Hypothalamus (tissue), 51 donors: ENCODE measurements around the gene TAF11L10.
"Not testable (repeated sequence)": the region's sequence is repeated elsewhere in the genome, so short reads cannot be mapped to it uniquely, and the experiment has no call there.

ENCODE experiments used
- DNase-seq, 51 donors: peaks; one replicate each; lab custom pipeline; 2025; lab: John Stamatoyannopoulos, UW

The TAF11L10 gene

GRCh38 chr5:17597728-17598127 lies at the start of gene TAF11L10:
TAF11L10 (minus strand) TSS chr5:17597828.
- not testable (repeated sequence) for DNase-seq

DNA sequence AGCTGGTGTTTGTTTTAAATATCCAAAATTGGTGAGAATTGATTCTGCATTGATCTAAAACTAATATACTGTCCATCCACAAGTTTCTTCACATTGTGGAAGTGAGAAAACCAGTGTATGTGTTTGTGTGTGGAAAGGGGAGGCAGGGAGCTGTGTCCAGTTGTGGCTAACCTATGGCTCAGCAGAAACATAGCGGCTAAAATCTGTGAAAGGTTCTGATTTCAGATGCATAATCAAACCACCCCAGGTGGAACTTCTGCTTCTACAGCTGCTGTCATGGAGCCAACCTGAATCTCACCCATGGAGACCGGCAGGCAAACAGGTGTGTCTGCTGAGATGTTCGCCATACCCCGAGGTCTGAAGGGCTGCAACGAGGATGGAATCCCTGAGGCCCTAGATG lies 36.5 kb upstream of the TAF11L10 start, which contains the start of gene TAF11L14:
Gene TAF11L14 (plus strand): TSS at position 301 of the 400 bp plus-strand sequence.
- no peak for DNase-seq

DNA sequence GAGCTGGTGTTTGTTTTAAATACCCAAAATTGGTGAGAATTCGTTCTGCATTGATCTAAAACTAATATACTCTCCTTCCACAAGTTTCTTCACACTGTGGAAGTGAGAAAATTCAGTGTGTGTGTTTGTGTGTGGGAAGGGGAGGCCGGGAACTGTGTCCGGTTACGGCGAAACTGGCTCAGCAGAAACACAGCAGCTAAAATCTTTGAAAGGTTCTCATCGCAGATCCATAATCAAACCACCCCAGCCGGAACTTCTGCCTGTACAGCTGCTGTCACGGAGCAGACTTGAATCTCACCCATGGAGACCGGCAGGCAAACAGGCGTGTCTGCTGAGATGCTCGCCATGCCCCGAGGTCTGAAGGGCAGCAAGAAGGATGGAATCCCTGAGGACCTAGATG lies 34.2 kb upstream of the TAF11L10 start, which contains the start of gene TAF11L13:
Gene TAF11L13 (plus strand): TSS at position 301 of the 400 bp plus-strand sequence.
- DNase-seq: not testable (repeated sequence)

- no peak for DNase-seq
These were observed 28.1 kb upstream of the TAF11L10 start for GRCh38 chr5:17625686-17626085.

DNA sequence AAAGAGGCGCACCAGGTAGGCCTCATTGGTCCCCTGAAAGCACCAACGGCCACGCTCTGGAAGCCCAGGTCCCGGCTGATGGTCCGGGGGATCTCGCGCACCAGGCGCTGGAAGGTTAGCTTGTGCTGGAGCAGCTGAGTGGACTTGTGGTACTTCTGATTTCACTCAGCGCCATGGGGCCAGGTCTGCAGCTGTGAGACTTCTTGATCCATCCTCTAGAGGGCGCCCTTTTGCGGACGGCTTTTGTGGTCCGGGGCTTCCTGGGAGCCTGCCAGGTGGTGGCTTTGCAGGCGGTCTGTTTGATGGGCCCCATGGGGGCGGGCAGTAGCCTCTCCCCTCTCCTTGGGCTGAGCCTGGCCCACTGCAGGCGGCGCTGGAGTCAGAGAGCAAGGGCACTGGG lies 23.0 kb upstream of the TAF11L10 start:
- no peak for DNase-seq

GRCh38 chr5:17619354-17619753 lies 21.7 kb upstream of the TAF11L10 start:
- DNase-seq: no peak

DNA sequence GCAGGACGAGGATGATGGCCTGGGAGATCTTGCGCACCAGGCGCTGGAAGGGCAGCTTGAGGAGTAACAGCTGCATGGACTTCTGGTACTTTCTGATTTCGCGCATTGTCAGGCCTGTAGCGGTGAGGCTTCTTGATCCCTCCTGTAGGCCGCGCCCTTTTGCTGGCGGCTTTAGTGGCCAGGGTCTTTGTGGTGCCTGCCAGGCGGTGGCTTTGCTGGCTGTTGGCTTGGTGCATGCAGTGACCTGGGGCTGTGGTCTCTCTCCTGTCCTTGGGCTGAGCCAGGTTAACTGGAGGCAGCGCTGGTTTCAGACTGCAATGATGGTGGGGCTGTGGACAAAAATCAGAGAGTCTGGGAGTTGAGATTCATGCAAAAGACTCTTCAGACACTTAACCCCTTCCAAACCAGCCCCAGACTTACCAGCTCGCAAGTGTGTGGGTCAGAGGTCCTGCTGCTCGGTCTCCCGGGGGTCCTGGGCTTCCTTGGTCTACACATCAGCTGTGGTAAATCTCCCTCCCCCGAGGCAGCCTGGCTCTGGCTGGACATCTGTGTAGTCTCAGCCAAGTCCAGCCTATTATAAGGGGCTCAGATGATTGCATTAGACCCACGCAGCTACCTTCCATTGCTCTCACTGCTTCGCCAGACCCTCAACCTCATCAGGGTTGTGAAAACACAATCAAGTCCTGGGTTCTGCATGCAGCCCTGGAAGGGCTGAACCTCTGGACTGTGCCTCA lies 17.4 kb upstream of the TAF11L10 start:
- no peak for DNase-seq

- not testable (repeated sequence) for DNase-seq
These were observed 12.5 kb upstream of the TAF11L10 start, which contains the start of gene TAF11L12 for GRCh38 chr5:17610092-17610491. TAF11L12 (plus strand) TSS chr5:17610392.

- not testable (repeated sequence) for DNase-seq
These were observed 9.8 kb upstream of the TAF11L10 start for GRCh38 chr5:17607461-17607860.

- no peak for DNase-seq
These were observed 7.3 kb upstream of the TAF11L10 start for GRCh38 chr5:17604951-17605350.

DNA sequence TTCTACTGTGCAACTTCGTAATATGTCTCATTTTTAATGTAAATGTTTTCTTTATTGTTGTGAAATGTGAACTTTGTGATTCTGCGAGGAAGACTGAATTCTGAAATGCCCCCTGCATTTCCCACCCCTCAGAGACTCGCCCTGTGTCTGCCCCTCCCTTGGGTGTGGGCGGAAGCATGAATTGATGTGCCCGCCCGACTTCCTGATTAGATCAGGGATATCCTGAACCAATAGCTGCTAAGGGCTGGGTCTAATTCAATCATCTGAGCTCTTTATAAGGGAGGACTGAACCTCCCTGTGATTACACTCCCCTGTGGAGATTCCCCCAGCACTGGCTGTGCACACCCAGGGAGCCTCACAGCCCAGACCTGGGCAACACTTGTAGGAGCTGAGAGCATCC lies 6.3 kb upstream of the TAF11L10 start, which contains the start of gene TAF11L11:
Gene TAF11L11 (plus strand): TSS at position 304 of the 400 bp plus-strand sequence.
- not testable (repeated sequence) for DNase-seq

GRCh38 chr5:17594255-17594654 lies 3.4 kb downstream of the TAF11L10 start, which contains the start of gene TAF11L9:
TAF11L9 (minus strand) TSS chr5:17594394.
- not testable (repeated sequence) for DNase-seq

- not testable (repeated sequence) for DNase-seq
These were observed 6.8 kb downstream of the TAF11L10 start, which contains the start of gene TAF11L8 for GRCh38 chr5:17590860-17591259. TAF11L8 (minus strand) TSS chr5:17590960.

- not testable (repeated sequence) for DNase-seq
These were observed 12.0 kb downstream of the TAF11L10 start, which contains the start of gene TAF11L7 for GRCh38 chr5:17585658-17586057. TAF11L7 (minus strand) TSS chr5:17585758.
